ENCODE results near the gene ZFP36L2. TPM values are rescaled to one million over a fixed set of nuclear protein-coding genes. Genes with fewer than 3 reads are reported as not detected.
A peak's percentile ranks its signal among the peaks of the same experiment; 100 is the strongest.

The ZFP36L2 gene
- total RNA-seq = 100 to 1,000 TPM; 146 to 287 (median 172) TPM

- no CpG with 5 or more reads among the region's 58 CpGs for WGBS, 2 donors
- Histone ChIP-seq H3K4me1 (peaks cover 22% of the 10 kb centered on the region in 2 donors), H3K4me3 (replicated peaks in 1 of 3) (peak within 1 kb of the TSS; percentile 91 to 99 (median 97)), H3K9me3 (no peaks in the 10 kb centered on the region), H3K27ac (peak within 1 kb of the TSS; percentile 99 to 100 (median 100)), H3K36me3 (peaks cover 44 to 56% of the 10 kb centered on the region in 2 donors), H3K27me3 (no peaks in the 10 kb centered on the region)
- intact Hi-C loops (cut with DNase I) = loop anchor here (5.0 kb wide), 1 partner anchor 279 kb away; no protein-coding TSS in a partner anchor
- TF ChIP-seq POLR2A (IDR thresholded peaks at IDR 0.05) (peak; percentile 83 to 99), CTCF (IDR thresholded peaks at IDR 0.05) (no peak)
- peak; percentile 96 to 97 for DNase-seq
These were observed at the start of gene ZFP36L2 for GRCh38 chr2:43226558-43226954. Gene ZFP36L2, minus strand, starts transcription at chr2:43226606. Its CDS starts 291 bp downstream, at chr2:43226315.

GRCh38 chr2:43274721-43275120, 48.3 kb upstream of the ZFP36L2 start:
- H3K4me3 ChIP-seq (replicated peaks in 1 of 3) = no peak overlapping the region
- no peaks in the 10 kb centered on the region for H3K9me3 ChIP-seq
- DNase-seq = peak; percentile 51 to 53
- H3K27ac ChIP-seq = peak overlapping the region; percentile 82 to 94 (median 93)
- TF ChIP-seq CTCF (IDR thresholded peaks at IDR 0.05) = no peak
- TF ChIP-seq POLR2A (IDR thresholded peaks at IDR 0.05) = peak in 1 of 2 donors; percentile 23
- intact Hi-C loops (cut with DNase I) = loop anchor here (10.0 kb wide), 1 partner anchor 70 kb away; no protein-coding TSS in a partner anchor
- no peaks in the 10 kb centered on the region for H3K27me3 ChIP-seq
- H3K4me1 ChIP-seq = peaks cover 62 to 88% of the 10 kb centered on the region in 2 donors
- H3K36me3 ChIP-seq = no peaks in the 10 kb centered on the region
- WGBS, 2 donors = 20 to 37% methylated on average over 4 of the region's 4 CpGs

GRCh38 chr2:43274055-43274454, 47.6 kb upstream of the ZFP36L2 start:
- TF ChIP-seq POLR2A (IDR thresholded peaks at IDR 0.05) = no peak
- no peak for TF ChIP-seq CTCF (IDR thresholded peaks at IDR 0.05)
- WGBS, 2 donors = 42 to 59% methylated on average over 4 of the region's 4 CpGs
- Histone ChIP-seq H3K4me3 (replicated peaks in 1 of 3) (no peak overlapping the region), H3K27ac (peak overlapping the region; percentile 82 to 94 (median 93)), H3K36me3 (no peaks in the 10 kb centered on the region), H3K9me3 (no peaks in the 10 kb centered on the region), H3K27me3 (no peaks in the 10 kb centered on the region), H3K4me1 (peaks cover 68 to 94% of the 10 kb centered on the region in 2 donors)
- intact Hi-C loops (cut with DNase I) = loop anchor here (10.0 kb wide), 1 partner anchor 71 kb away; no protein-coding TSS in a partner anchor
- peak; percentile 46 to 55 for DNase-seq

GRCh38 chr2:43273529-43273928, 47.1 kb upstream of the ZFP36L2 start:
- 49 to 52% methylated on average over 4 of the region's 4 CpGs for WGBS, 2 donors
- H3K4me1 ChIP-seq = peaks cover 72 to 94% of the 10 kb centered on the region in 2 donors
- intact Hi-C loops (cut with DNase I) = loop anchor here (10.0 kb wide), 1 partner anchor 71 kb away; no protein-coding TSS in a partner anchor

More at GRCh38 chr2:43273529-43273928, 47.1 kb upstream of the ZFP36L2 start:
- no peaks in the 10 kb centered on the region for H3K36me3 ChIP-seq
- H3K27me3 ChIP-seq = no peaks in the 10 kb centered on the region
- H3K27ac ChIP-seq = peak overlapping the region; percentile 82 to 94 (median 93)
- no peak overlapping the region for H3K4me3 ChIP-seq (replicated peaks in 1 of 3)
- TF ChIP-seq POLR2A (IDR thresholded peaks at IDR 0.05) = no peak
- no peak for TF ChIP-seq CTCF (IDR thresholded peaks at IDR 0.05)
- peak; percentile 58 for DNase-seq
- H3K9me3 ChIP-seq = no peaks in the 10 kb centered on the region

Measured in thyroid gland (tissue), 4 donors.